ENCODE data around the gene GK.
"Not testable (repeated sequence)": the region's sequence is repeated elsewhere in the genome, so short reads cannot be mapped to it uniquely, and the experiment has no call there.

The GK gene

GRCh38 chrX:30653415-30654131 is at the start of gene GK:
GK (plus strand) TSS chrX:30653423; CDS start chrX:30653538, 115 bp downstream.
- DNase-seq (ENCODE audit: low read depth in 2 of 2, low spot score in 1 of 2) = no peak

GRCh38 chrX:30607155-30607554 is 46.1 kb upstream of the GK start:
- no peak for DNase-seq (ENCODE audit: low read depth in 2 of 2, low spot score in 1 of 2)

GRCh38 chrX:30610026-30610425 is 43.2 kb upstream of the GK start:
- no peak for DNase-seq (ENCODE audit: low read depth in 2 of 2, low spot score in 1 of 2)

GRCh38 chrX:30612250-30612655 is 41.0 kb upstream of the GK start:
- DNase-seq (ENCODE audit: low read depth in 2 of 2, low spot score in 1 of 2) = no peak

GRCh38 chrX:30613721-30614120 is 39.5 kb upstream of the GK start:
- no peak for DNase-seq (ENCODE audit: low read depth in 2 of 2, low spot score in 1 of 2)

GRCh38 chrX:30615229-30615628 is 38.0 kb upstream of the GK start:
- no peak for DNase-seq (ENCODE audit: low read depth in 2 of 2, low spot score in 1 of 2)

- DNase-seq (ENCODE audit: low read depth in 2 of 2, low spot score in 1 of 2) = no peak
These were observed 35.0 kb upstream of the GK start for GRCh38 chrX:30618160-30618765.

GRCh38 chrX:30620125-30620524 is 33.1 kb upstream of the GK start:
- DNase-seq (ENCODE audit: low read depth in 2 of 2, low spot score in 1 of 2) = no peak

- no peak for DNase-seq (ENCODE audit: low read depth in 2 of 2, low spot score in 1 of 2)
These were observed 32.1 kb upstream of the GK start for GRCh38 chrX:30620980-30621618.

- DNase-seq (ENCODE audit: low read depth in 2 of 2, low spot score in 1 of 2) = no peak
These were observed 30.9 kb upstream of the GK start for GRCh38 chrX:30622361-30622760.

- no peak for DNase-seq (ENCODE audit: low read depth in 2 of 2, low spot score in 1 of 2)
These were observed 26.8 kb upstream of the GK start for GRCh38 chrX:30626402-30626801.

- no peak for DNase-seq (ENCODE audit: low read depth in 2 of 2, low spot score in 1 of 2)
These were observed 25.2 kb upstream of the GK start for GRCh38 chrX:30627818-30628652.

- not testable (repeated sequence) for DNase-seq (ENCODE audit: low read depth in 2 of 2, low spot score in 1 of 2)
These were observed 19.2 kb upstream of the GK start for GRCh38 chrX:30634070-30634469.

- no peak for DNase-seq (ENCODE audit: low read depth in 2 of 2, low spot score in 1 of 2)
These were observed 17.6 kb upstream of the GK start for GRCh38 chrX:30635630-30636029.

GRCh38 chrX:30637874-30638815 is 15.1 kb upstream of the GK start:
- DNase-seq (ENCODE audit: low read depth in 2 of 2, low spot score in 1 of 2) = no peak

GRCh38 chrX:30639702-30640101 is 13.5 kb upstream of the GK start:
- not testable (repeated sequence) for DNase-seq (ENCODE audit: low read depth in 2 of 2, low spot score in 1 of 2)

GRCh38 chrX:30642642-30643041 is 10.6 kb upstream of the GK start:
- DNase-seq (ENCODE audit: low read depth in 2 of 2, low spot score in 1 of 2) = no peak

- DNase-seq (ENCODE audit: low read depth in 2 of 2, low spot score in 1 of 2) = no peak
These were observed 9.9 kb upstream of the GK start for GRCh38 chrX:30643313-30643821.

GRCh38 chrX:30649859-30650258 is 3.4 kb upstream of the GK start:
- DNase-seq (ENCODE audit: low read depth in 2 of 2, low spot score in 1 of 2) = no peak
